ENCODE measurements around the gene C5. TPM values are rescaled to one million over a fixed set of nuclear protein-coding genes. Genes with fewer than 3 reads are reported as not detected.

The C5 gene
- total RNA-seq, 6 donors from 2014 or later: 7.1 to 18.9 (median 16.8) TPM

GRCh38 chr9:120929229-120929791 is 120.8 kb downstream of the C5 start:
- Histone ChIP-seq H3K4me1 (peaks cover 37 to 65% (median 56%) of the 10 kb centered on the region in 4 donors), H3K9me3 (no peaks in the 10 kb centered on the region), H3K4me3 (peak overlapping the region; percentile 77 to 85 (median 80)), H3K27ac (peak overlapping the region; percentile 91 to 97 (median 94)), H3K27me3 (no peaks in the 10 kb centered on the region), H3K36me3 (no peaks in the 10 kb centered on the region)
- no peak for DNase-seq
- WGBS, 2 donors: 23 to 68% methylated on average over 8 to 26 of the region's 26 CpGs
- no peak for ATAC-seq (ENCODE audit: low FRiP score in 2 of 2)
- TF ChIP-seq CTCF (IDR thresholded peaks at IDR 0.05): peak in 2 of 6 experiments; percentile 11 to 55
- no peak for TF ChIP-seq POLR2A (IDR thresholded peaks at IDR 0.05)

GRCh38 chr9:120928483-120929228 is 121.4 kb downstream of the C5 start:
- WGBS, 2 donors: 1% methylated on average over 27 of the region's 73 CpGs
- TF ChIP-seq CTCF (IDR thresholded peaks at IDR 0.05): peak in 4 of 6 experiments; percentile 32 to 59 (median 55)
- TF ChIP-seq POLR2AphosphoS5 (IDR thresholded peaks at IDR 0.05): peak; percentile 6 to 73
- TF ChIP-seq EP300 (IDR thresholded peaks at IDR 0.05): peak in 1 of 4 donors; percentile 15
- peak in 3 of 4 donors; percentile 37 to 82 (median 49) for TF ChIP-seq POLR2A (IDR thresholded peaks at IDR 0.05)
- ATAC-seq (ENCODE audit: low FRiP score in 2 of 2) (peak; percentile 90 to 92), DNase-seq (peak; percentile 89 to 95)
- H3K27ac ChIP-seq: peak overlapping the region; percentile 91 to 97 (median 94)
- H3K36me3 ChIP-seq: no peaks in the 10 kb centered on the region
- H3K4me3 ChIP-seq: peak overlapping the region; percentile 77 to 85 (median 80)
- peaks cover 31 to 58% (median 50%) of the 10 kb centered on the region in 4 donors for H3K4me1 ChIP-seq
- H3K9me3 ChIP-seq: no peaks in the 10 kb centered on the region
- H3K27me3 ChIP-seq: no peaks in the 10 kb centered on the region

GRCh38 chr9:120928015-120928482 is 122.0 kb downstream of the C5 start:
- Histone ChIP-seq H3K36me3 (no peaks in the 10 kb centered on the region), H3K27me3 (no peaks in the 10 kb centered on the region), H3K4me3 (peak overlapping the region; percentile 77 to 85 (median 80)), H3K4me1 (peaks cover 31 to 54% (median 46%) of the 10 kb centered on the region in 4 donors), H3K27ac (peak overlapping the region; percentile 91 to 97 (median 94)), H3K9me3 (no peaks in the 10 kb centered on the region)
- TF ChIP-seq POLR2AphosphoS5 (IDR thresholded peaks at IDR 0.05): no peak
- no peak for TF ChIP-seq EP300 (IDR thresholded peaks at IDR 0.05)
- TF ChIP-seq POLR2A (IDR thresholded peaks at IDR 0.05): no peak
- TF ChIP-seq CTCF (IDR thresholded peaks at IDR 0.05): no peak
- ATAC-seq (ENCODE audit: low FRiP score in 2 of 2): no peak
- DNase-seq: peak in 1 of 2 donors; percentile 81
- 37 to 38% methylated on average over 14 of the region's 14 CpGs for WGBS, 2 donors

GRCh38 chr9:120927269-120928014 is 122.6 kb downstream of the C5 start:
- Histone ChIP-seq H3K4me1 (peaks cover 31 to 54% (median 46%) of the 10 kb centered on the region in 4 donors), H3K27ac (peak overlapping the region; percentile 2 to 96 (median 91)), H3K9me3 (no peaks in the 10 kb centered on the region), H3K36me3 (no peaks in the 10 kb centered on the region), H3K27me3 (no peaks in the 10 kb centered on the region), H3K4me3 (peak overlapping the region in 1 of 4 donors; percentile 85)
- no peak for ATAC-seq (ENCODE audit: low FRiP score in 2 of 2)
- no peak for TF ChIP-seq CTCF (IDR thresholded peaks at IDR 0.05)
- TF ChIP-seq POLR2AphosphoS5 (IDR thresholded peaks at IDR 0.05): no peak
- TF ChIP-seq EP300 (IDR thresholded peaks at IDR 0.05): no peak
- no peak for DNase-seq
- 60 to 66% methylated on average over 7 to 8 of the region's 8 CpGs for WGBS, 2 donors

Measured in upper lobe of left lung (tissue), 6 donors.